UCSD-AML1 (cell line): ENCODE data around the gene DDX51.
"Not testable (repeated sequence)": the region's sequence is repeated elsewhere in the genome, so short reads cannot be mapped to it uniquely, and the experiment has no call there.

Experiments
- DNase-seq: peaks from one replicate; lab custom pipeline; 2025; ENCODE audit not compliant: unreplicated experiment; lab: John Stamatoyannopoulos, UW

Gene DDX51

DNA sequence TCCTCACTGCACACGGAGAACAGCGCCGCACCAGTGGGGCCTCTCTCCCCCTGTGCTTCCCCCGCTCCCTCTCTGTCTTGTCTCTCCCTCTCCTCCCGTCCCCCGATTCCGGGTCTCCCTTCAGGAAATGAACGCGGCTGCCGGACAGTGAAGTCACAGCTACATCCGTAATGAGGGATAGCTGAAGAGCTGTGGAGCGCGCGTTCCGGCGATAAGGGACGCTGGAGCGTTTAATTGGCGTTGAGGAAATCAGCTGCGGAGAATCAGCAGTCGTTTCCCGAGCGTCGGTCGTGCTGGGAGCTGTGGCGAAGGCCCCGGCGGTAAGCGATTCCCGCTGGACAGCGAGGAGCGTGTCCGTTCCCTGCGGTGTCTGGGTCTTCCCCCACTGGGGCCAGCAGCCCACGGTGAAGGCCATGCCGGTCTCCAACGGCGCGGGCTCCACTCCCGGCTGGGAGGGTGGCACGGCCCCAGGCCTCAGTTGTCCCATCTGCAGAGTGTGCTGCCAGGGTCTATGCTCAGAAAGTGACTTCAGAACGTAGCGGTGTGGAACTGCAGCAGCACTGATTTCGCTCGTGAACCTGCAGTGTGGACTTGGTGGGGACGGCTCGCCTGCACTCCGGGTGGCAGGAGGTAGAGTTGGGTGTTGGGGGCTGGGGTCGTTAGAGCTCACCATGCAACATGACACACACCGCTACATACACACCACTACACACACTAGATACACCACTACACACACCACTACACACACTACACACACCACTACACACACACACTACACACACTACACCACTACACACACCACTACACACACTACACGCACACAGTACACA is 11.0 kb upstream of the DDX51 start:
- DNase-seq = no peak

DNA sequence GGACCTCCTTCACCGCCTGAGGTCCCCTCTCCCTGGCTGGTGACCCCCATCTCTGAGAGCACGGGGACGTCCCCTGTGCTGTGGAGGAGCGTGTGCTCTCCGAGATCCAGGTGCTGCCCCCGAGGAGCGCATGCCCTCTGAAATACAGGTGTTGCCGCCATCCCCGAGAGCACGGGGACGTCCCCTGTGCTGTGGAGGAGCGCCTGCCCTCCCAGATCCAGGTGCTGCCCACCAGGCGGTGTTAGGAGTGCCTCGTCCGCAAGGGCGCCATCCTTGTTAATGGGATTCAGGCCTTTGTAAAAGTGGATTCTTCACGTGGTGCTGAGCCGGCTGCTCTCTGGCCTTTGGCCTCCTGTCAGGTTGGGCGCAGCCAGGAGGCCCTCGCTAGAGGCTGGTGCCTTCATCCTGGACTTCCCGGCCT is 10.2 kb upstream of the DDX51 start:
- DNase-seq = no peak

DNA sequence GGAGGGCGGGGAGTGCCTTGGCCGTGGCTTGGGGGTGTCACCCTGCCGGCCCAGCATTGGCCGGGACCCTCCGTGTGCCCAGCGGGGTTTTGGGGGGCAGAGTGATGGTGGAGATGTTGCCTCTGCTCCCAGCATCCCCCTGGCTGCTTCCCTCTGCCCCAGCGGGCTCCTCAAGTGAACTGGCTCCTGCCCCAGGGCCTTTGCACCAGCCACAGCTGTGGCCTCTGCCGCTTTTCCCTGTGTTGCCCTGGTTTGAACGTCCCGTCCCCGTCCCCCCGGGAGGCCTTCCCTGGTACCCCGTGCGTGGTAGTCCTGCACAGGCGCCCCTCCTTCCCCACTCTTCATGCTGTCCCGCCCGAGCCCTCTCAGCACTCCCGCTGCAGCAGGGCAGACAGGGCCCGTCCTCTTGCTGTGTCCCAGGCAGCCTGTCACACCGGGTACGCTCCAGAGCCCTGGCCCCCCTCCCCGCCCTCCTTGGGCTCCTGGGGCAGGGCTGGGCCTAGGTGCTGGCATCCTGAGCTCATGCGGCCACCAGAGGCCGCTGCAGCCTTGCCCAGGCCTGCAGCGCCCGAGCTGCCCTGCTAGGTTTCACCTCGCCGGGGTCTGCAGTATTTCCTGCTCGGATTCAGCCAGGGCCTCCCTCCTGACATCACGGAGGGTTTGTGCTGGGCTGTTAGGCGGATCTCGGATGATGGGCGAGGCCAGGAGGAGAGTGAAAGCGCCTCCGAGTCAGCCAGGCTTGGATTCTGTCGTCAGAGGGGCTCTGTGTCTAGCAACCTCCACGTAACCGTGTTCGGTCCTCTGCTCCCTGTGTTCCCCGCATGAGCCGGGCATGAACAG is 9.6 kb upstream of the DDX51 start:
- DNase-seq = peak; percentile 67

DNA sequence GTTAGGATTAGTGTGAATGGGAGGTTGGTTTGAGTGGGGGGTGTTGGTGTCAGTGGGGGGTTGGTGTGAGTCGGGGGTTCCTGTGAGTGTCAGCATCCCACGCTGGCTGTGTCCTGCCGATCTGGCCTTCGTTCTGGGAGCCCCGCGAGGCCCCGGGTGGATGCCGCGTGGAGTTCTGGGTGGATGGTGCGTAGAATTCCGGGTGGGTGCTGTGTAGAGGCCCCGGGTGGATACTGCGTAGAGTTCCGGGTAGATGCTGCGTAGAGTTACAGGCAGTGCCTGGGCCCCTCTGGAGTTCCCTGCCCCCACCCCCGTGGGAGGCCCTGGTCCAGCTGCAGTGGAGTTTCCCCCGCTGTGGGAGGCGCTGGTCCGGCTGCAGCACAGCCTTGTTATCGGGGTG is 8.8 kb upstream of the DDX51 start:
- no peak for DNase-seq

DNA sequence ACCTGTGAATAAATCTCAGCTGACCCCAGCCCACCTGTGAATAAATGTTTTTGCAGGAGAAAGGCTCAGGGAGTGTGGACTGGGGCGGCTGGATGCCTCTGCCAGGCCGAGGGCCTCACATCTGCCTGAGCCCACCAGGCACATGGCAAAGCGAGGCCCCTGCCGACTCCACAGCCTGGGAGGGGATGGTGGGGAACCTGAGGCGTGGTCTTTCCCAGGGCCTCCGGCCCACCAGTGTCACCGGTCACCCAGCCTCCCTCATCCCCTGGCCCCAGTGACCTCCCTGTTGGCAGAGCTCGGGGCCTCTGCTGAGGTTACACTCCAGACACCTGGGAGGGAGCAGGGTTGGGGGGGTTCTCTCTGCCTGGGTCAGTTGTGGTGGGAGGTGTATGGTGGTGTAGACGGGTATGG is 8.3 kb upstream of the DDX51 start:
- no peak for DNase-seq

DNA sequence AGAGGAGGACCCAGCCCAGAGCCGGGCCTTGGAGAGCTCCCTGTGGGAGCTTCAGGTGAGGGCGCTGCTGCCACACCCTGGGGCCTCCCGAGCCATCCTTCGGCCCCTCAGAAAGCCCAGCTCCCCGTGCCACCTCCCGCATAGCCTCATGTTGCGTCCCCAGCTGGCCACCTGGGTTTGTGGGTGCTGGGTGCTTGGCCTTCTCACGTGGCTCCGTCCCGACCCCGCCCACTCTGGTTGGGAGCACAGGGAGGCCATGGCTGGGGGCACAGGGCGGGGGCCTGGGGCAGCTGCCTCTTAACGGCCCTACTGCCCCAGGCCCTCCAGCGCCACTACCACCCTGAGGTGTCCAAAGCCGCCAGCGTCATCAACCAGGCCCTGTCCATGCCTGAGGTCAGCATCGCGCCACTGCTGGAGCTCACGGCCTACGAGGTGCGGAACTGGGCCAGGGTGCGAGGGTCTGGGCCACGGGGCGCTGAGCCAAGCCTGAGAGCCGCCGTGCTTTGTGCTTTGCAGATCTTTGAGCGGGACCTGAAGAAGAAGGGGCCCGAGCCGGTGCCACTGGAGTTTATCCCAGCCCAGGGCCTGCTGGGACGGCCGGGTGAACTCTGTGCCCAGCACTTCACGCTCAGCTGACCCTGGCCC is 7.8 kb upstream of the DDX51 start:
- no peak for DNase-seq

DNA sequence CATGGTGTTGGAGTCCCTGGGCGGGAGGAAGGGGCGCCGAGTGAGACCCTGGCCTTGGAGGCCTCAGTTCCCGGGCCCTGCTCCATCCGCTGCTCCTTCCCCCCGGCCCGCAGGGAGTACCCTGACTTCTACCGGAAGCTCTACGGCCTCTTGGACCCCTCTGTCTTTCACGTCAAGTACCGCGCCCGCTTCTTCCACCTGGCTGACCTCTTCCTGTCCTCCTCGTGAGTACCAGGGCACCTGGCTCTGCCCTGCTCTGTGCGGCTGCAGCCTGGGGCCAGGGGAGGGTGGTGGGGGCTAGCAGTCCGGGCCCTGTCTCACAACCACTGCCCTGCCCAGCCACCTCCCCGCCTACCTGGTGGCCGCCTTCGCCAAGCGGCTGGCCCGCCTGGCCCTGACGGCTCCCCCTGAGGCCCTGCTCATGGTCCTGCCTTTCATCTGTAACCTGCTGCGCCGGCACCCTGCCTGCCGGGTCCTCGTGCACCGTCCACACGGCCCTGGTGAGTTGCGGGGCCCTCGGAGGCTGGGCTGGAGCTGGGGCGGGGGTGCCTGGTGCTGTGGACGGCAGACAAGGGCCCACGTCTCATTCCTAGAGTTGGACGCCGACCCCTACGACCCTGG is 7.1 kb upstream of the DDX51 start:
- DNase-seq = no peak

DNA sequence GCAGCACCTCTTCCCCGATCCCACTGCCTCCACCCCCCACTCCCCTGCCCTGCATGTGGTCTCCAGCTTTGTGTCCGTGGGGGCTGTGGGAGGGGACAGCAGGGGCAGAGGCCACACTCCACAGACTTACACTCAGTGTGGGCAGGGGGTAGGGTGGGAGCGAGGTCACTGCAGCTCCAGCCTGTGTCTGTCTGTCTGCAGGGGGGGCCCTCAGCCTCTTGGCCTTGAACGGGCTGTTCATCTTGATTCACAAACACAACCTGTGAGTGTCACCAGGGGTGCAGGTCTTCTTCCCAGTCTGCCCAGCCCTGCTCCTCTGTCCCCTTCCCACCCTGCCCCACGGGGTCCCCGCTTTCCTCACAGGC is 6.6 kb upstream of the DDX51 start:
- no peak for DNase-seq

DNA sequence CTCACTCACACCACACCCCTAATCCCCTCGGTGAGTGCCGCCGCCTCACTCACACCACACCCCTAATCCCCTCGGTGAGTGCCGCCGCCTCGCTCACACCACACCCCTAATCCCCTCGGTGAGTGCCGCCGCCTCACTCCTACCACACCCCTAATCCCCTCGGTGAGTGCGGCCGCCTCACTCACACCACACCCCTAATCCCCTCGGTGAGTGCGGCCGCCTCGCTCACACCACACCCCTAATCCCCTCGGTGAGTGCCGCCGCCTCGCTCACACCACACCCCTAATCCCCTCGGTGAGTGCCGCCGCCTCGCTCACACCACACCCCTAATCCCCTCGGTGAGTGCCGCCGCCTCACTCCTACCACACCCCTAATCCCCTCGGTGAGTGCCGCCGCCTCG is 5.4 kb upstream of the DDX51 start:
- DNase-seq = not testable (repeated sequence)

DNA sequence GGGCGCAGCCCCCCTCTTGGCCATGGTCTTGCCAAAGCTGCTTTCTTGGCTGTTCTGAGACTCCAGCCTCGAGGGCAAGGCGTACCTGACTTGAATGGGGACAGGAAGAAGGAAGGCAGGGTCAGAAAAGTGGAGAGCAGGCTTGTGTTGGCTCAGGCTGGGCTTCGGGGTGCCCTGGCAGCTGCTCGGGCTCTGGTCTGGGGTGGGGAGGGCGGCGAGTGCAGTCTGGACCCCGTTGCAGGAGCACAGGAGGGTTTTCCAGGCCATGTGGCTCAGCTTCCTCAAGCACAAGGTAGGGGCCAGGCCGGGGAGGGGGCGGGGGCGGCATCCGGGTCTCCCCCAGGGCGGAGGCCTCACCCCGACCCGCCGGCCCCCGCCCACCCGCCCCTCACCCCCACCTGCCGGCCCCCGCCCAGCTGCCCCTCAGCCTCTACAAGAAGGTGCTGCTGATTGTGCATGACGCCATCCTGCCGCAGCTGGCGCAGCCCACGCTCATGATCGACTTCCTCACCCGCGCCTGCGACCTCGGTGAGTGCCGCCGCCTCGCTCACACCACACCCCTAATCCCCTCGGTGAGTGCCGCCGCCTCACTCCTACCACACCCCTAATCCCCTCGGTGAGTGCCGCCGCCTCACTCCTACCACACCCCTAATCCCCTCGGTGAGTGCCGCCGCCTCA is 4.4 kb upstream of the DDX51 start:
- no peak for DNase-seq

DNA sequence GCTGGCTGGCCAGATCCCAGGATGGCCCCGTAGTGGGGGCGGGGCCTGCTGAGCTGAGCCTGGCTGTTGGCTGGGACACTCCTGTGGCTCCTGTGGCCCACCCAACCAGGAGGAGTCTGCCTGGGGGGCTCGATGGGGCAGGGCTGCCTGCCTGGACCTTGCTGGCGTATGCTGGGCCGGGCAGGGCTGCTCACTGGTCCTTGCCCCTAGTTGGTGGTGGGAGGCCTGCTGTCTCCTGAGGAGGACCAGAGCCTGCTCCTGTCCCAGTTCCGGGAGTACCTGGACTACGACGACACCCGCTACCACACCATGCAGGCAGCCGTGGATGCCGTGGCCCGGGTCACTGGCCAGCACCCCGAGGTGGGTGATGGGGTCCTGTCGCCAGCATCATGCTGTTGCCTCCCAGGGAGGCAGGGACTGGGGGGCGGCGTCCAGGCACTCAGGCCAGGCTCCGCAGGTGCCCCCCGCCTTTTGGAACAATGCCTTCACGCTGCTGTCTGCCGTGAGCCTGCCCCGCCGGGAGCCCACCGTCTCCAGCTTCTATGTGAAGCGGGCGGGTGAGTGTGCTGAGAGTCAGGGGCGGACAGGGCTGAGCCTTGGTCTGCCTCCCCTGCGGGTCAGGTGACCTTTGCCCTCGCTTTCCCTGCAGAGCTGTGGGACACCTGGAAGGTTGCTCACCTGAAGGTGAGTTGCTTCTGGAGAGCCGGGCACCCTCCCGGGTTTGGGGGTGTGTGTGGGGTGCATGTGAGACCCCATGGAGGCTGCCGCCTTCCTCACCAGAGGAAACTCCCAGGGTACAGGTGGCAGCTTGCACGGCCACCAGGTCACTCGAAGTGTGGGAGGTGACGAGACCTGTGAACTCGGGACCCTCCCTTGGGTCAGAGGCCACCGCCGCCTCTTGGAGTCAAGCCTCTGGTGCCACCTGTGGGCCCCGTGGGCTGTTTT is 3.6 kb upstream of the DDX51 start:
- no peak for DNase-seq

DNA sequence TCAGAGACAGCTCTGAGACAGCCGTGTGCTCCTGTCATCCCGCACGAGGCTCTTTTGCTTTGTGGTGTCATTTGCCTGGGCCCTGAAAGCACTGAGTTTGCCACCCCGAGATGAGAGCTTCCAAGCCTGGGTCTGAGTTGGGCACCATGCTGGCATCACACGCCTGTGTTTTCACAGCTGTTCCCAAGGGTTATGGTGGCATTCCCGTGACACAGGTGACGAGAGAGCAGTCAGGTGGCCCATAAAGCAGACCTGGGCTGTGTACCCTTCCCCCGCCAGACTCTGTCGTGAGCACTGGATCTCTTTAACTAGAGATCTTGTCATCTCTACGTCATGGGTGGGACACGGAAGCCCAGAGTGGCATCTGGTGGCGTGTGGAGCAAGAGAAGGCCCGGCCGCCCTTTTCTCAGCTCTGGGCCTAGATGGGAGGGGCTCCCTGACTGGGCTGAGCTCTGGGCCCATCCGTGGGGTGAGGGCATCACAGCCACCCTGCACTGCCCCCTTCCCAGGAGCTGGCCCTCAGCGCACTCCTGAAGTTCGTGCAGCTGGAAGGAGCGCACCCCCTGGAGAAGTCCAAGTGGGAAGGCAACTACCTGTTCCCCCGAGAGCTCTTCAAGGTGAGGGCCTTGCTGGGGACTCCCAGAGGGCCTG is 2.8 kb upstream of the DDX51 start:
- DNase-seq = no peak

DNA sequence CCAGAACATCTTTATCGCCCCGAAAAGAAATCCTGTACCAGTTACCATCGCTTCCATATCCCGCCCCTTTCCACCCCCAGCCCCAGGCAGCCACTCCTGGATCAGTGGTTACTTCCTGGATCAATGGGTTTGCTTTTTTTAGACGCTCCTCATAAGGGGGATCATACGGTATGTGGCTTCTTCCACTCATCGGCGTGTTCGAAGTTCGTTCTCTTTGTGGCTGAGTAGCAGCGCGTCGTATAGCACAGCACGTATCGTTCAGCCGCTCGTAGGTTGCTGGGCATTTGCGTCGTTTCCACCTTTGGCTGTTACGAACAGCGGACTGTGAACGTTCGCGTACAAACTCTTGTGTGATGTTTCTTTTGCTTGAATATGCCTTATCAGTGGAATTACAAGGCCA is 2.0 kb upstream of the DDX51 start:
- DNase-seq = no peak

DNA sequence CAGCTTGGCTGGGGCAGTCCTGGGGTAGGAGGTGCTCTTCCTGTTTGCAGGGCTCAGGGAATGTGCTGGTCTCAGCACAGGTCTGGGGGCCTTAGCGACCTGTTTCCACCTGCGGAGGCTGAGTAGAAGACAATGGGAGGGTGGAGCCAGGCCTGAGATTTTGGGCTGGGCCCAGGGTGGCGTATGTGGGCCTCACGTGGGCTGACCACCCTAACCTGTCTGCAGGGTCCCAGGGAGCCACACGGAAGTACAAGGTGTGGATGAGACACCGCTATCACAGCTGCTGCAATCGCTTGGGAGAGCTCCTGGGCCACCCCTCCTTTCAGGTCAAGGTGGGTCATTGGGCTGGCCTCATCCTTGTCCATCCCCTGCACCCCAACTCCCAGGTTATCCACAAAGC is 1.2 kb upstream of the DDX51 start:
- DNase-seq = no peak

DNA sequence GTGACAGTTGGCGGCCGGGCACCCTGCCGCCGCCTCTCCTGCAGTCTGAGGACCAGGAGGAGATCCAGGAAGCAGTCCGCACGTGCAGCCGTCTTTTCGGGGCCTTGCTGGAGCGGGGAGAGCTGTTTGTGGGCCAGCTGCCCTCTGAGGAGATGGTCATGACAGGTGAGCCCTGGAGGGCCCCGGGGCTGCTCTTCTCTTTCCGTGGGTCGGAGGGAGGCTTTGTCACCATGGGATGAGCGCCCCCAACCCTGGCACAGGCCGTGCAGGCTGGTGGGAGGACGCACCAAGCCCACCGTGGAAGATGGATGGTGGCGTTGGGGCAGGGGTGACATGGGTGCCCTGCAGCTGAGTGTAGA is 670 bp upstream of the DDX51 start:
- DNase-seq = no peak

DNA sequence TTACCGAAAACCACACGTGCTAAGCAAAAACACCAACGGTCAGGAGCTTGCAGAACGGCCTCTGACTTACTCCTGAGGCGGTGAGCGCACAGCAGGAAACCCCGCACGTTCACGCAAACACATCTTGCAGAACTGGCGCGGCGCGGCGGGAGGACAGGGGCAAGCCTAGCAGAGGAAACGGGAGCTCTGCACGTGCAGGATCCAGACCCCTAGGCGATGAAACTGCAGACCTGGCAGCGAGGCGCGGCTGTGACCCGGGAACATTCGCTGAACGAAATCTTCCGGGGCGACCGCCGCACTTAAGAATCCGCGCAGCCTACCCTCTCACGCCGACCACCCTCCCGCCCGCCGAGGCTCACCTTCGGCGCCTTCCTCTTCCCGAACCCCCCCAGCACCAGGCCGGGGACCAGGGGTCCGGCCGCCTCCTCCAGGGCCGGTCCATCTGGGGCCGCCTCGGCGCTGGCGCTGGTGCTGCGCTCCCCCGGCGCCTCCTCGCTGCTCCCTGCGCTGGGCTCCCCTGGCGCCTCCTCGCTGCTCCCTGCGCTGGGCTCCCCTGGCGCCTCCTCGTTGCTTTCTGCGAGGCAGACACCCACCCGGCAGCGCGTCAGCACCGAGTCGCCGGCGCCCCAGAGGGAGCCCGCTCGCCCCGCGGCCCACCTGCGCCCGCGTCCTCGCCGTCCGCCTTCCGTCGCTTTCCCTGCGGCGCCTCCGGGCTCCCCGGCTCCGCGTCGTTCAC is 615 bp downstream of the DDX51 start:
- no peak for DNase-seq

DNA sequence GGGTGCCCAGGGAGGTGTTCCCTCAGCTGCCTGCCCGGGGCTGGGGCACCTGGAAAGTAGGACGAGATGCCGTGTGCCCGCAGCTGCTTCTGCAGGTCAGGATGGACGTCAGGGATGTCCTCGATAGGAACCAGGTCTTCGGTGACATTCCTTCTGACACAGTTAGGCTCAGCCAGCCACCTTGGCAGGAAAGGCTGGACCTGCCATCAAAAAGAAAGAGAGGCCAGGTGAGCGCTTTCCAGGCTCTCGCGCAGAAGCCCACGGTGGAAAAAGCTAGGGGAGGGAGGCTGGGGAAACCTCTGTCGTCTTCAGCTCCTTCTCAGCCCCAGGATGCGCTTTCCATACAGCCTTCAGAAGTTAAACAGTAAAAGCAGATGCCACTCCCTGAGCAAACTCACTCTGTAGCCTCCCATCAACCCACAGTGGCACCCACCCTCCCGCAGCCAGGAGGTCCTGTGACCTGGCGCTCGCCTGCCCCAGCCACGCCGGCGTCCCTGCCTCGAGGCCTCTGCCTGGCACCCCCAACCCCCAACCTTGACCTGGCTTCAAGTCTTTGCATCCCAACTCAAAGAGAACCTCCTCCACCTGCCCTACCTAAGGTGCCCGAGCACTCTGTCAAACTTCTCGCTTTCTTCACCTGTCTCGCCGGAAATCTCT is 1.3 kb downstream of the DDX51 start:
- DNase-seq = no peak

DNA sequence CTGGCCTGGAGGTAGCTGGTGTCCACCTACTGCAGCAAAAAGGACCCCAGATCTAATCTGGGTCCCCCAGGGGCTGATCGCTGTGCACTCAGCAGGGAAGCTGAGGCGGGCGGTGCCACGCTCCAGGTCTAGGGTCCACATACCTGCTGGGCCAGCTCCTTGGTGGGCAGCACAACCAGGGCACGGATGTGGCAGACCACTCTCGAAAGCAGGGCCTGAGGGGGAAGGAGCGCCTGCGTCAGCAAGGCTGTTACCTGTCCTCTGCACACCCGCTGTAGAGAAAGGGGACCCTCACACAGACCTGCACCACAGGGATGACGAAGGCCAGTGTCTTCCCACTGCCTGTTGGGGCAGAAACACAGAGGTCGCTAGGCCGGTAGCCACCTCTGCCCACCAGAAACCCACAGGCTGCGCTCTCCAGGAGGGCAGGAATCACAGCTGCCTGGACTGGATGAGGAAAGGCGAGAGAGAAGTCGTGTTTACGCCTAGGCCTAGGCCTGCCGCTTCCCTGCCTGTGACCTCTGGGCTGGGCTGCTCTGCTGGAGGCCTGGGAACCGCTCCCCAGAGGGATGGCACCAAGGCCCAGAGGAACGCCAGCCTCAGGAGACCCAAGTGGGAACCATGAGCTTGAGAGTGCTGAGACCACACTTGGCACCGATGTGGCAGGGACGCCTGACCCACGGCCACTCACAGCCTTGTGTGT is 2.0 kb downstream of the DDX51 start:
- DNase-seq = no peak
